C1 segment of cervical spinal cord (tissue), 14 donors: ENCODE data around the gene NT5C1A.
A peak's percentile ranks its signal among the peaks of the same experiment; 100 is the strongest.

ENCODE experiments used
- DNase-seq, 14 donors: peaks; one replicate each; lab custom pipeline; 2025; lab: John Stamatoyannopoulos, UW

The NT5C1A gene

DNA sequence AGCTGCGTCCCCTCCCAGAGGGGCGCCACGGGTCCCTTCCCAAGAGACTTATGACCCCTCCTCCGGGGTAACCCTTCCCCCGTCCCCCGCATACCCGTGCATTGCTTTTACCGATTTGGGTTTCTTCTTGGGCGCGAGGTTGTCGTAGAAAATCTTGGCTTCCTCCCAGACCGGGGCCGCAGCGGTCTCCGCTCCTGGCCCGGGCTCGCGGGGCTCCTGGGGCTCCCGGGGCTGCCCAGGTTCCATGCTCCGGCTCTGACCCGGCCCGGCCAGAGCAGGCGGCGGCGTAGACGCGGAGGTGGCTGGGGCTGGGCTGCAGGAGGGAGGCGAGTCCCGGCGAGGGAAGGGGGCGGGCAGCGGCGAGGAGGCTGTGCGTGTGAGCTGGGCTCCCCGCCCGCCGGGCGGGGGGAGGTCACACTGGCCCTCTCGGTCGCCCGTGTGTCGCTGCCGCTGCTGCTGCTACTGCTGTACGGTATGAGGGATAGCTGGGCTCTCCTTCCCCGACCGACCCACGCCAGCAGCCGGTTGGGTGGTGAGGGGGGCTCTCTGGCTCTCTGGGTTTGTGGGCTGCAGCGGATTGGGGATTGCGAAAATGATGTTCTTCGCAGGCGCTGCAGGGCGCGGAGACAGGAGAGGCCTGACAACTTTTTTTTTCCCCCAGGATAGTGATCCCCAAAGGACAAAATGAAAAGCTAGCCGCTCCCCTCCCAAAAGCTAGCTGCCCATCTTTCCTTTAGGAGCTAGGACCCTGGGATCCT is at the start of gene NT5C1A:
TSS of gene NT5C1A (minus strand) at position 315 of the 758 bp plus-strand sequence. CDS start at position 246, 69 bp downstream.
- DNase-seq, result peak in 11 of 14 donors; percentile 4 to 67 (median 32)

DNA sequence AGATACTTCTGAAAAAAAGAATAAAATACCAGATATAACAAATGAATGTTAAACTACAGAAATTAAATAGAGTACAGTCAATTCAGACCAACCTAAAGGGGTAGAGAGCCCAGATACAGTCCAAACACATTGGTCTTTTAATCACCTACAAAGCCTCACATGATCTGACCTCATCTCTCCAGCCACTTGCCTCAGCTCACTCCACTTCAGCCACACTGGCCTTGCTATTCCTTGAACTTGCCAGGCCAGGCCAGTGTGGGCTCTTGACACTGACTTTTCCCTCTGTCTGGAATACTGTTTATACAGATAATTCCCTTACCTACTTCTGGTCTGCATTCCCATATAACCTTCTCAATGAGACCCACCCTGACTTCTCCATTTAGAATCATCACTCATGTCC is 49.8 kb upstream of the NT5C1A start:
- no peak for DNase-seq

DNA sequence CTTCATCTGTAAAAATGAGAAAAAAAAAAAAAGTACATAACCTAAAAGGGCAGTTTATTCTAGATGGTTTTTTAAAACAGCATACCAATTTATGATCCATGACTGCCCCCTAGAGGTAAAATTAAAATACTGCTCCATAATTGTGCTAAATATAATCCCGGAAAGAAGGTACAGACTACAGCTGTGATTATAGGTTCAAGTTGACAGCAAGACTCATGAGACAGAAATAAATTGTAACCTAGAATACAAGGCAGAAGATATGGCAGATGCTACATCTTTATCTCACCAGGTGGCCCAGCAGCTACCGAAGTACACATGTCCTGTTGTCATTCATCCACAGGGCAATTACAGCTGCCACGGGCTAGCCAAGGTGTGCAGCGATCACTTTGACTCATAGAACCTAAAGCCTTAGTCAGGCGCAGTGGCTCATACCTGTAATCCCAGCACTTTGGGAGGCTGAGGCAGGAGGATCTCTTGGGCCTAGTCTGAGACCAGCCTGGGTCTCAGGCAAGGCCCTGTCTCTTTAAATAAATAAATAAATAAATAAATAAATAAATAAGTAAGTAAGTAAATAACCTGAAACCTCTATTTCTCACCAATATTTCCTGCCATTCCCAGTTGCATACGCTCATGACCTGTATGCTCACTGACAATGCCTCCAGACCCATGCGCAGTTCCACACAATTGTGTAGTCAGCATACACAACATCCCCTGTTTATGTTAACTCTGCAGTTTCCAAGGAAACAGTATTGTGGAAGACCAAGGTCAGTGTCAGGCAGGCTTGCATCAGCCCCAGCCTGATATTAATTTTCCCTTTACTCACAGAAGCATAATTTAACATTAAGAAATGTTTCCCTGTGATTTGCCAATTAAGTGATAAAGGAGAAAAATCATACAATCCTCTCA is 48.4 kb upstream of the NT5C1A start:
- DNase-seq, result peak in 1 of 14 donors; percentile 50

- no peak for DNase-seq
These were observed 45.9 kb upstream of the NT5C1A start for GRCh38 chr1:39717809-39718208.

DNA sequence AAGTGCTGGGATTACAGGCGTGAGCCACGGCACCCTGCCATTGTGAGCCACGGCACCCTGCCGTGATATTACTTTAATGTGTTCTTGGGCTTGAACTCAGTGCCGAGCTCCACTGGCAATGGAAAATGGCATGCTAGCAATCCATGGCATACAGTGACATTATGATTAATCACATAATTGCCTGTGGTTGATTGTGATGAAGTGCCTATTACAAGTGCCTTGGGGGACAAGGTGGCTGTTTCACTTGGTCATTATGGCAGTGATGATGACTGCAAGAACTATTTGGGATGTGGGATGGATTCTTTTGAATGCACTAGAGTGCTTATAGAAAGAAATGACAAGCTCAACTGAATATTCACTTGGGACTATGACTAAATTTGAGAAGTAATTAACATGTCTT is 41.6 kb upstream of the NT5C1A start:
- no peak for DNase-seq

GRCh38 chr1:39711966-39712340 is 40.0 kb upstream of the NT5C1A start:
- no peak for DNase-seq

GRCh38 chr1:39711104-39711965 is 39.4 kb upstream of the NT5C1A start:
- no peak for DNase-seq

- DNase-seq, result no peak
These were observed 35.6 kb upstream of the NT5C1A start for GRCh38 chr1:39707506-39707905.

DNA sequence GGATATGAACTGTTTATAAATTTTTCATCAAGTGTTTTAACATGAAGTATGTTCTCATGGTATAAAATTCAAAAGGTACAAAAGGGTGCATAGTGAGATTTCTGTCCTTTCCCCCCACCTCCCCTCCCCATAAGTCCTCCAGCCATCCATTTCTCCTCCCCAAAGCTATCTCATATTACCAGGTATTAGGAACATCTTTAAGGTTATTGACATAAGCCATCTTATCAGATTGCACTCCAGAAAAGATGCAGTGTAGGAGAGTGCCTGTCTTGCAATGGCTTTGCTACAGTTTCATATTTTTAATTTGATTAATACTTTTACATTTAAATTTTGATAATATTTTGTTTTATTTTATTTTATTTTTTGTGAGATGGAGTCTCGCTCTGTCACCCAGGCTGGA is 32.9 kb upstream of the NT5C1A start:
- DNase-seq, result no peak

GRCh38 chr1:39701049-39701439 is 29.1 kb upstream of the NT5C1A start:
- DNase-seq, result no peak

DNA sequence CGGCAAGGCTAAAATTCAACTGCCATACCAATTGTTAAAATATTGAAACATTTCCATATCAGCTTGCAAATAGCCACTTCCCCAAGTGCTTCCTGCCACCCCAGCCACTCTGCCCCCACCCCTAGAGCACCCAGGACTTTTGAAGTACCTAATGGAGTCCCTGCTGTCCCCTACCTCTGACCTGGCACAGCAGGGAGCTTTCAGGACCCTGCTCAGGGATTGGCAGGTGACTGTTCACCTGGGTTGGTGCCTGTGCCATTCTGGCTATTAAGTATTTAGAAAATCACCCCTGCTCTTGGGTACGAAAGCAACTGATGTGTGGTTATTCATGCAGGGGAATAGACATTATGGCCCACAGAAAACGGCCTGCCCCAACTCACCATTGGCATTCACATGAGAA is 28.4 kb upstream of the NT5C1A start:
- no peak for DNase-seq

DNA sequence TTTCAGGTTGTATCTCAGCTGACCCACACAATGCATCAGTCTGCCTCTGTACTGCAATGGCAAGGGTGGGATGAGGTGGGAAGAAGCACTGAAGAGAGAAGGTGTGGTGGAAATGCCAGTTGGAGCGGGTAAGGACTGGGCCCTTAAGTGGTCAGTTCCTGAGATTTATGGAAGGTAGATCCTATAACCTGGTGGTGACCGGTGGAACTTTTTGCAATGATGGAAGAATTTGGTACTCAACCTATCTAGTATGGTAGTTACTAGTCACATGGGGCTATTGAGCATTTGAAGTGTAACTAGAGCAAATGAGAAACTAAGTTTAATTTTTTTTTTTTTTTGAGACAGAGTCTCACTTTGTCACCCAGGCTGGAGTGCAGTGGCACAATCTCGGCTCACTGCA is 27.5 kb upstream of the NT5C1A start:
- DNase-seq, result no peak

DNA sequence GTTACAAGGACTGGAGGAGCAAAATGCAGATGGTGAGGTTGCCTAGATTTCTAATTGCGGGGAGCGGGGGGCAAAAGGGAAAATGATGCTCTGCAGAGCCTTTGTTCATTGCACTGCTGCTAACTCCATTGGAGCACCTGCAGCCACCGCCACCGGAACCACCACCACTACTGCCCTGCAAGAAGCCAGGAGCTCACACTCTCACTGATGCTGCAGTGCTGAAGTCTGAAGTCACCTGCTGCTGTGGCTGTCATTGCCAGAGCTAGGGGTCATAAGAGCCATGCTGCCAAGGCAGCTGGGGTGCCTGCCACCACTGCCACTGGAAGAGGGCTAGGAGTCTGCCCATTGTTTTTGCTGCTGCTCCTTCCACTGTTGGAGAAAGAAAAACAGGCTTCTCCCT is 26.7 kb upstream of the NT5C1A start:
- no peak for DNase-seq

DNA sequence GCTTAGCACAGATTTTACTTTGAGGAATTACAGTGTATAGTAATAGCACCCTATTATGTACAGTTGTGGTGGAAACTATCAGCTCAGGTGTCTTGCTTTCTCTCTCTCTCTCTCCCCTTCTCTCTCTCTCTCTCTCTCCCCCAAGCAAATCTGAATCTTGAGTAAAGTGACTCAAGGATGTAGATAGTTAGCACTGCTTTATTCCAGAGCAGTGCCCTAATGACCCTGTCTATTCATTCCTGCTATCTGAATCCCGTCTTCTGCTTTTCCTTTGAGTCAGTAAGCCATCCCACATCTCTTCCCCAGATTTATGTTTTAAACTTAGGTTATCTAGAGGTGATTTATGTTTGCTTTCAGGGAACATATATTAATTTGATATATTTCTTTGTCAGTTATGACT is 24.5 kb upstream of the NT5C1A start:
- no peak for DNase-seq

DNA sequence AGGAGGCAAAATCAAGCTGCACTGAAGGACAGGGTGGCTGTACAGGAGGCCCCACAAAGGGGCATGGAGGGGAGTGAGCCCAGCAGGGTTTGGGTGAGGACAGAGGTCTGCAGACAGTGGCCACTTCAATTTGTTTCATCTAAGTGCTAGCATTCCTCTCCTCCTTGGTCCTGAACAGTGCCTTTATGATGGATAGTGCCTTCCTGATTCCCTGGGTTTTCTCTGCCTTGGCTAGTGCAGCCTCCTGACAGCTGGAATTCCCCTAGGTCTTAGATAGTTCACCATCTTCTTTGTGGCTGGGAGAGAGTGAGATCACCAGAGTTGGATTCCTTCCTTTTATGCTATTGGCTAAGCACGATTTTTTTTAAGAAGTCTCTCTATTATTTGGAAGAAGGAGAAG is 23.1 kb upstream of the NT5C1A start:
- no peak for DNase-seq

DNA sequence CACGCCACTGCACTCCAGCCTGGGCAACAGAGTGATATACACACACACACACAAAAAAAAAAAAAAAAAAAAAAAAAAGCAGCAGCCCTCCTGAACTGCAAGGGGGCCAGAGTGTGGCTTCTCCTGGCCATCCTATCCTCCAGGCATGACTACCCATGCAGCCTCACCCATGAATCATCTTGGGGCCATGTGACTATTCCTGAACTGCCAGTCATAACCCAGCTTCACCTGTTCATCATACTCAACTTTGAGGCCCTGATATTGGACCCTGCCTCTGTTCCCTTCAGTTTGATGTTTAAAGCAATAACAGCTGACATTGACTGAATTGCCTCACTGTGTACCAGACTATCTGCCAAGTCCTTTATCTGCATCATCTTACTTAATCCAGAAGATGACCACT is 22.1 kb upstream of the NT5C1A start:
- no peak for DNase-seq

GRCh38 chr1:39692152-39693074 is 20.5 kb upstream of the NT5C1A start:
- peak in 3 of 14 donors; percentile 22 to 46 (median 41) for DNase-seq

GRCh38 chr1:39691383-39692151 is 19.7 kb upstream of the NT5C1A start, which contains the start of gene HPCAL4:
Gene HPCAL4 (minus strand): TSS chr1:39691433. CDS start chr1:39684603, 6,830 bp downstream.
- DNase-seq, result peak in 13 of 14 donors; percentile 7 to 94 (median 67)

DNA sequence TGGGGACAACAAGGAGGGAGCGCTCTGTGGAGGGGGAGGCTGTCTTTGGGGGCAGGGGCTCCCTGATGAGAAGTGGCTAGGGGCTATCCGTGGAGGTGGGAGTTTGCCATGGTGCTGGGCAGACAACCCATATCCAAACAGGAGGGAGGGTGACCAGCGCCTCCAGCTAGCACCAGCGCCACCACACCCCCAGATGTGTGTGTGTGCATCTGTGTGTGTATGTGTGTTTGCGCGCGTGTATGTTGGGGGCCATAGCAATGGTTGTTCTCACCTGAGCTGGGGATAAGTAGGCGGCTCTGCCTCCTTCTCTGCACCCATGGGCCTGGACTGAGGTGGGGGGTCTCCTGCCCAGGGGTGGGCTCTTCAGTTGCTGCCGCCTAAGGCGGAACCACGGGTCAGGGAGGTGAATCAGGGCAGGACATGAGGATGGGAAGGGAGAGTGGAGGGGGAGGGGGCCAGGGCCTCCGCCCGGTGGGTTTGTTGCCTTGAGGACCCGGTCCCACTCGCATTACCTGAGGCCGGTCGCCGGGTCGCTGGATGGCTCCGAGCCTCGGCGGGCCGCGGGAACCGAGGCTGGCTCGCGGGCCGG is 19.0 kb upstream of the NT5C1A start:
- DNase-seq, result no peak
